Measurements from ENCODE around the gene LIM2.

DNA sequence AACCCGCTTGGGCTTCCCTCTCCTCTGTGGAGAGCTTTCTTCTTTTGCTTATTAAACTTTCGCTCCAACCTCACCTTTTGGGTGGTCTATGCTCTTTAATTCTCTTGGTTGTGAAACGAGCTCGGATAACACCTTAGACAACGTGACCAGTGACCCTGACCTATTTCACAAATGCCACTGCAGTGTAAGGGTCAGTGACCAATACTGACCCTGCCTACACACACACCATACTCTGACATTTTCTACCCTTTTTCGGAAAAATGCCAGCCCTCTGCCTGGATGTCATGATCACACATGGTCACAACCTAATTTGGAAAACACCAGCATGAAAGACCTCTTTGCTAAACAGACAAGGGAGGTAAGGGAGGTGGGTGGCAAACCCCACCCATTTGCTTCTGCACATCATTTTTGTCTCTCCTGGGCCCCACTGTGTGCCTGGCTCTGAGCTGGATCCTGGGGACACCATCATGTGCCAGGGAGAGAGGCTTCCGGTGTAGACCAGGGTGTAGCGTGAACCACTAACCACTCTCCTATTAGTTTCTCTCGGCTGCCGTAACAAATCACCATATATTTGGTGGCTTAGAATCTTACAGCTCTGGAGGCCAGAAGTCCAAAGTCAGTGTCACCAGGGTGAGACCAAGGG, 31.5 kb downstream of the LIM2 start:
- TF ChIP-seq, protein P1, sequence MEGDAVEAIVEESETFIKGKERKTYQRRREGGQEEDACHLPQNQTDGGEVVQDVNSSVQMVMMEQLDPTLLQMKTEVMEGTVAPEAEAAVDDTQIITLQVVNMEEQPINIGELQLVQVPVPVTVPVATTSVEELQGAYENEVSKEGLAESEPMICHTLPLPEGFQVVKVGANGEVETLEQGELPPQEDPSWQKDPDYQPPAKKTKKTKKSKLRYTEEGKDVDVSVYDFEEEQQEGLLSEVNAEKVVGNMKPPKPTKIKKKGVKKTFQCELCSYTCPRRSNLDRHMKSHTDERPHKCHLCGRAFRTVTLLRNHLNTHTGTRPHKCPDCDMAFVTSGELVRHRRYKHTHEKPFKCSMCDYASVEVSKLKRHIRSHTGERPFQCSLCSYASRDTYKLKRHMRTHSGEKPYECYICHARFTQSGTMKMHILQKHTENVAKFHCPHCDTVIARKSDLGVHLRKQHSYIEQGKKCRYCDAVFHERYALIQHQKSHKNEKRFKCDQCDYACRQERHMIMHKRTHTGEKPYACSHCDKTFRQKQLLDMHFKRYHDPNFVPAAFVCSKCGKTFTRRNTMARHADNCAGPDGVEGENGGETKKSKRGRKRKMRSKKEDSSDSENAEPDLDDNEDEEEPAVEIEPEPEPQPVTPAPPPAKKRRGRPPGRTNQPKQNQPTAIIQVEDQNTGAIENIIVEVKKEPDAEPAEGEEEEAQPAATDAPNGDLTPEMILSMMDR (conservative IDR thresholded peaks at IDR 0.05; ENCODE audit: low read depth, low read length): no peak
- TF ChIP-seq, protein P2, sequence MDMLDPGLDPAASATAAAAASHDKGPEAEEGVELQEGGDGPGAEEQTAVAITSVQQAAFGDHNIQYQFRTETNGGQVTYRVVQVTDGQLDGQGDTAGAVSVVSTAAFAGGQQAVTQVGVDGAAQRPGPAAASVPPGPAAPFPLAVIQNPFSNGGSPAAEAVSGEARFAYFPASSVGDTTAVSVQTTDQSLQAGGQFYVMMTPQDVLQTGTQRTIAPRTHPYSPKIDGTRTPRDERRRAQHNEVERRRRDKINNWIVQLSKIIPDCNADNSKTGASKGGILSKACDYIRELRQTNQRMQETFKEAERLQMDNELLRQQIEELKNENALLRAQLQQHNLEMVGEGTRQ (IDR thresholded peaks at IDR 0.05; ENCODE audit: low read depth, low read length): no peak
- TF ChIP-seq POLR2A (IDR thresholded peaks at IDR 0.05; ENCODE audit: low read depth, low read length) (no peak), SMC3 (IDR thresholded peaks at IDR 0.05; ENCODE audit: low read depth, low read length) (no peak), MAZ (IDR thresholded peaks at IDR 0.05; ENCODE audit: borderline replicate concordance, low read depth, low read length) (no peak), RAD21 (IDR thresholded peaks at IDR 0.05; ENCODE audit: low read length) (no peak), FOS (IDR thresholded peaks at IDR 0.05; ENCODE audit: low read depth, low read length) (no peak), MXI1 (IDR thresholded peaks at IDR 0.05; ENCODE audit: borderline replicate concordance, low read depth, low read length) (no peak), CHD1 (IDR thresholded peaks at IDR 0.05; ENCODE audit: low read depth, low read length) (no peak), RFX5 (IDR thresholded peaks at IDR 0.05; ENCODE audit: low read depth, low read length) (no peak), RCOR1 (IDR thresholded peaks at IDR 0.05; ENCODE audit: insufficient replicate concordance, low read length) (no peak), CEBPB (IDR thresholded peaks at IDR 0.05; ENCODE audit: low read depth, low read length) (no peak)
- TF ChIP-seq, protein P3, sequence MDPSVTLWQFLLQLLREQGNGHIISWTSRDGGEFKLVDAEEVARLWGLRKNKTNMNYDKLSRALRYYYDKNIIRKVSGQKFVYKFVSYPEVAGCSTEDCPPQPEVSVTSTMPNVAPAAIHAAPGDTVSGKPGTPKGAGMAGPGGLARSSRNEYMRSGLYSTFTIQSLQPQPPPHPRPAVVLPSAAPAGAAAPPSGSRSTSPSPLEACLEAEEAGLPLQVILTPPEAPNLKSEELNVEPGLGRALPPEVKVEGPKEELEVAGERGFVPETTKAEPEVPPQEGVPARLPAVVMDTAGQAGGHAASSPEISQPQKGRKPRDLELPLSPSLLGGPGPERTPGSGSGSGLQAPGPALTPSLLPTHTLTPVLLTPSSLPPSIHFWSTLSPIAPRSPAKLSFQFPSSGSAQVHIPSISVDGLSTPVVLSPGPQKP (IDR thresholded peaks at IDR 0.05; ENCODE audit: borderline replicate concordance, low read depth, low read length): no peak

All from IMR-90 (cell line).